Osteocyte (in vitro differentiated cells): ENCODE measurements around the gene VWA3B. TPM values are rescaled to one million over a fixed set of nuclear protein-coding genes. Genes with fewer than 3 reads are reported as not detected.

Experiments used
- DNase-seq: peaks from one replicate; pipeline ENCODE4 v3.0.0; 2021; ENCODE audit warnings: mixed read lengths; ENCODE audit not compliant: unreplicated experiment; ENCODE audit errors: extremely low spot score
- H3K27ac Mint-ChIP-seq: one replicate; pipeline ENCODE4 v1.8.0; 2021; ENCODE audit warnings: mild to moderate bottlenecking, mixed read lengths; ENCODE audit not compliant: unreplicated experiment
- H3K27me3 Mint-ChIP-seq: one replicate; pipeline ENCODE4 v1.8.0; 2021; ENCODE audit warnings: mixed read lengths; ENCODE audit not compliant: unreplicated experiment
- H3K36me3 Mint-ChIP-seq: one replicate; pipeline ENCODE4 v1.8.0; 2021; ENCODE audit warnings: mixed read lengths; ENCODE audit not compliant: unreplicated experiment
- H3K4me1 Mint-ChIP-seq: one replicate; pipeline ENCODE4 v1.8.0; 2021; ENCODE audit warnings: mixed read lengths; ENCODE audit not compliant: unreplicated experiment
- H3K4me3 Mint-ChIP-seq: one replicate; pipeline ENCODE4 v1.8.0; 2021; ENCODE audit warnings: mild to moderate bottlenecking, moderate library complexity, mixed read lengths; ENCODE audit not compliant: unreplicated experiment
- H3K9me3 Mint-ChIP-seq: one replicate; pipeline ENCODE4 v1.8.0; 2021; ENCODE audit warnings: mixed read lengths; ENCODE audit not compliant: unreplicated experiment
- CTCF ChIP-seq: fragments of 200-600 bp; sonication (generic); IDR thresholded peaks from 2 replicates; pipeline ENCODE4 v1.5.0; 2021; ENCODE audit warnings: antibody characterized with exemption, mild to moderate bottlenecking, moderate library complexity
- total RNA-seq: library from RNA; stranded (reverse); gene quantifications from 2 replicates; pipeline ENCODE4 v1.2.1, GENCODE V29; 2021

Gene VWA3B
- total RNA-seq, 1 donor from 2014 or later = not detected

- Mint-ChIP-seq H3K9me3 (no peaks in the 10 kb centered on the region), H3K36me3 (no peaks in the 10 kb centered on the region), H3K4me1 (no peaks in the 10 kb centered on the region), H3K4me3 (no peak overlapping the region), H3K27ac (no peak overlapping the region), H3K27me3 (peaks cover 41% of the 10 kb centered on the region)
- no peak for TF ChIP-seq CTCF
- peak; percentile 62 for DNase-seq
These were observed 34.2 kb downstream of the VWA3B start for GRCh38 chr2:98121149-98121548.

GRCh38 chr2:98122524-98122923 lies 35.6 kb downstream of the VWA3B start:
- Mint-ChIP-seq H3K27ac (no peak overlapping the region), H3K4me3 (no peak overlapping the region), H3K4me1 (no peaks in the 10 kb centered on the region), H3K36me3 (no peaks in the 10 kb centered on the region), H3K27me3 (peaks cover 44% of the 10 kb centered on the region), H3K9me3 (no peaks in the 10 kb centered on the region)
- peak; percentile 62 for DNase-seq
- no peak for TF ChIP-seq CTCF

- no peak for TF ChIP-seq CTCF
- H3K9me3 Mint-ChIP-seq = no peaks in the 10 kb centered on the region
- H3K27me3 Mint-ChIP-seq = peaks cover 41% of the 10 kb centered on the region
- no peaks in the 10 kb centered on the region for H3K36me3 Mint-ChIP-seq
- peak; percentile 65 for DNase-seq
- H3K4me3 Mint-ChIP-seq = no peak overlapping the region
- H3K27ac Mint-ChIP-seq = no peak overlapping the region
- no peaks in the 10 kb centered on the region for H3K4me1 Mint-ChIP-seq
These were observed 36.3 kb downstream of the VWA3B start for GRCh38 chr2:98123286-98123685.

GRCh38 chr2:98126061-98126460 lies 39.1 kb downstream of the VWA3B start:
- Mint-ChIP-seq H3K36me3 (no peaks in the 10 kb centered on the region), H3K9me3 (no peaks in the 10 kb centered on the region), H3K4me1 (no peaks in the 10 kb centered on the region), H3K4me3 (no peak overlapping the region), H3K27ac (no peak overlapping the region), H3K27me3 (peaks cover 28% of the 10 kb centered on the region)
- DNase-seq = no peak
- TF ChIP-seq CTCF = no peak

DNA sequence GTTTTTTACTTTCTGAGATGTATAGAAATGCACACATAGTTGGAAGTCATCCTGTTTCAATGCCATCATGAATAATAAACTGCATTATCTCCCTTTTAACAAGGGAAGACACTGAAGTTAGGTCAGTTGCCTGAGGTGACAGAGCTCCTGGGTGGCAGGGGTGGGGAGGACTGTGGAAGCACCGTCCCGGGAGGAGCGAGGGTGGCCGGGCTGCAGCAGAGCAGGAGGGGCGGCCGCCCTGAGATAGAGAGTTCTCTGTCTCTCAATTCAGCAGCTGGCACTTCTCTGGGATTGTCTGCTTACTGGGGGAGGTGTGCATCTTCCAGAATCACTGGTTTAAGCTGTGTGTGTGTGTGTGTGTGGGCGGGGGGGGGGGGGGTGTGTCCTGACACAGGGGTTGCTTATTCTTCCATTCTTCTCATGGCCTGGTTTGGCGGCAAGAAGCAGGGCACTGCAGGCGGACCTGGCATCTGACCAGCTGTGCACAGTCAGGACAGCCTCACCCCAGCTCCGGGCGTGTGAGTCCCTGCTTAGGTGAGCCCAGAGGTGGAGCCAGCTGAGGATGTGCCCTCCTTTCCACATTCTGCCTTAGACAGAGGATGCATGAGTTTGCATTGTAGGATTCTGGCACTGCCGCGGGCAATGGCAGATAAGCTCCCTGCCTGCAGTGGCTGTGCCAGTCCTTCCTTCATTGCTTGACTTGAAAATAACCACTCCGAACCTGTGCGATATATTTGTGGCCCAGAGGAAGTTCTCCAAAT lies 40.4 kb downstream of the VWA3B start:
- Mint-ChIP-seq H3K9me3 (no peaks in the 10 kb centered on the region), H3K4me1 (no peaks in the 10 kb centered on the region), H3K27me3 (peaks cover 23% of the 10 kb centered on the region), H3K27ac (no peak overlapping the region), H3K4me3 (no peak overlapping the region), H3K36me3 (no peaks in the 10 kb centered on the region)
- TF ChIP-seq CTCF = no peak
- peak; percentile 60 for DNase-seq
